Kidney (tissue), 14 donors: Measurements from ENCODE around the gene ZNF76. TPM values are rescaled to one million over a fixed set of nuclear protein-coding genes. Genes with fewer than 3 reads are reported as not detected.

Experiments used
- DNase-seq, 5 donors: peaks; one replicate each; pipeline ENCODE4 v3.0.0-alpha.2; 2013 to 2020
- FAIRE-seq: peaks from 2 replicates; lab custom pipeline; 2012; peaks lifted over from hg19 to GRCh38; lab: Jason Lieb, UNC
- H3K27ac ChIP-seq, 2 donors: one replicate each; pipeline ENCODE4 v1.7.0; 2013; ENCODE audit warnings: low read depth in 2 of 2, low read length in 2 of 2, inconsistent platforms in 1 of 2
- H3K27me3 ChIP-seq: one replicate; pipeline ENCODE4 v1.7.1; 2013; ENCODE audit warnings: low read length, inconsistent platforms; ENCODE audit not compliant: control insufficient read depth, insufficient read depth
- H3K36me3 ChIP-seq, 3 donors: one replicate each; pipeline versions ENCODE4 v1.7.0 to v1.7.1; 2013; ENCODE audit warnings: low read length in 3 of 3, control low read depth in 1 of 3, inconsistent platforms in 1 of 3; ENCODE audit not compliant: insufficient read depth in 3 of 3, control insufficient read depth in 2 of 3
- H3K4me1 ChIP-seq, 3 donors: one replicate each; pipeline versions ENCODE4 v1.7.0 to v1.7.1; 2013; ENCODE audit warnings: low read length in 3 of 3, inconsistent platforms in 1 of 3, low read depth in 1 of 3; ENCODE audit not compliant: control insufficient read depth in 2 of 3, insufficient read depth in 2 of 3
- H3K4me3 ChIP-seq, 3 donors: one replicate each; pipeline versions ENCODE4 v1.7.0 to v1.8.1; 2013; ENCODE audit warnings: low read length in 3 of 3, control low read depth in 1 of 3, inconsistent platforms in 1 of 3
- H3K9ac ChIP-seq, 3 donors: one replicate each; pipeline versions ENCODE4 v1.7.0 to v1.7.1; 2013; ENCODE audit warnings: low read length in 3 of 3, control low read depth in 1 of 3, inconsistent platforms in 1 of 3
- H3K9me3 ChIP-seq, 3 donors: one replicate each; pipeline versions ENCODE4 v1.7.0 to v1.7.1; 2013; ENCODE audit warnings: low read length in 3 of 3, control low read depth in 1 of 3, inconsistent platforms in 1 of 3; ENCODE audit not compliant: control insufficient read depth in 2 of 3, insufficient read depth in 1 of 3
- intact Hi-C: fragments of 100-400 bp; cut with DNase I; formaldehyde crosslinking; loops from one replicate; pipeline ENCODE4 v1.11.1; 2022
- polyA plus RNA-seq: library from polyadenylated mRNA; stranded (reverse); fragments of 350-450 nt; fragmentation: Illumina TruSeq; extraction: RNeasy Lipid Tissue Mini Kit (QIAGEN cat#74804); gene quantifications from one replicate; pipeline ENCODE4 v1.2.3, GENCODE V29; 2014; ENCODE audit warnings: low read depth, low replicate concordance; ENCODE audit not compliant: insufficient read depth
- total RNA-seq: library from RNA; stranded (reverse); fragmentation: NEBNext Ultra II Directional; extraction: Animal tissue kit (Norgen Biotek cat#: 25700); gene quantifications from one replicate; pipeline ENCODE4 v1.2.1, GENCODE V29; 2021
- TF ChIP-seq, protein P1 (sequence below): IDR thresholded peaks from 3 replicates; pipeline ENCODE4 v1.5.1; 2012; ENCODE audit warnings: mild to moderate bottlenecking, moderate library complexity, borderline replicate concordance; ENCODE audit not compliant: insufficient read depth; ENCODE audit errors: extremely low read depth
- donor health status: control.
- donor health status: control.
- donor health status: control.
- donor health status: control.
- donor health status: control.
- donor health status: DM: yes; HTN: yes; CAD: no.
- donor health status: Normal renal cell carcinoma (clear cell type).

ZNF76 gene
- total and polyA plus RNA-seq, 2 donors from 2014 or later, result 29.1 to 49.2 TPM

DNA sequence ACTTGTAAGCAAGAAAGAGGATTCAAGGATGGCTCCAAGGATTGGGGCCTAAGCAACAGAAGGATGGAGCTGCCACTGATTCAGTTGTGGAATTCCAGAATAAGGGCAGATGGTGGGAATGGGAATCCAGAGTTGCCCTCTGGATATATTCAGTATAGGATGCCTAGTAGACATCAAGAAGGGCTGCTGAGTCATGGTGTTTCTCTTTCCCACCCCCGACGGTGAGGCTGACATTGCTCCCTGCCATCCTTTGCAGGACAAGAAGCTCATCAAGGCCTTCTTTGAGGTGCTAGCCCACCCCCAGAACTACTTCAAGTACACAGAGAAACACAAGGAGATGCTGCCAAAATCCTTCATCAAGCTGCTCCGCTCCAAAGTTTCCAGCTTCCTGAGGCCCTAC lies 11.2 kb upstream of the ZNF76 start:
- no peak overlapping the region for H3K9ac ChIP-seq
- intact Hi-C loops, result loop anchor here (10.0 kb wide), 1 partner anchor 103 kb away; the partner anchor contains the start of gene TCP11
- no peak overlapping the region for H3K4me3 ChIP-seq
- H3K27ac ChIP-seq, result no peak overlapping the region
- TF ChIP-seq, protein P1, sequence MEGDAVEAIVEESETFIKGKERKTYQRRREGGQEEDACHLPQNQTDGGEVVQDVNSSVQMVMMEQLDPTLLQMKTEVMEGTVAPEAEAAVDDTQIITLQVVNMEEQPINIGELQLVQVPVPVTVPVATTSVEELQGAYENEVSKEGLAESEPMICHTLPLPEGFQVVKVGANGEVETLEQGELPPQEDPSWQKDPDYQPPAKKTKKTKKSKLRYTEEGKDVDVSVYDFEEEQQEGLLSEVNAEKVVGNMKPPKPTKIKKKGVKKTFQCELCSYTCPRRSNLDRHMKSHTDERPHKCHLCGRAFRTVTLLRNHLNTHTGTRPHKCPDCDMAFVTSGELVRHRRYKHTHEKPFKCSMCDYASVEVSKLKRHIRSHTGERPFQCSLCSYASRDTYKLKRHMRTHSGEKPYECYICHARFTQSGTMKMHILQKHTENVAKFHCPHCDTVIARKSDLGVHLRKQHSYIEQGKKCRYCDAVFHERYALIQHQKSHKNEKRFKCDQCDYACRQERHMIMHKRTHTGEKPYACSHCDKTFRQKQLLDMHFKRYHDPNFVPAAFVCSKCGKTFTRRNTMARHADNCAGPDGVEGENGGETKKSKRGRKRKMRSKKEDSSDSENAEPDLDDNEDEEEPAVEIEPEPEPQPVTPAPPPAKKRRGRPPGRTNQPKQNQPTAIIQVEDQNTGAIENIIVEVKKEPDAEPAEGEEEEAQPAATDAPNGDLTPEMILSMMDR, result no peak
- no peaks in the 10 kb centered on the region for H3K4me1 ChIP-seq
- no peak for DNase-seq
- H3K36me3 ChIP-seq, result peaks cover 5 to 16% (median 6%) of the 10 kb centered on the region in 3 donors
- H3K9me3 ChIP-seq, result no peaks in the 10 kb centered on the region
- no peaks in the 10 kb centered on the region for H3K27me3 ChIP-seq
- FAIRE-seq, result no peak

DNA sequence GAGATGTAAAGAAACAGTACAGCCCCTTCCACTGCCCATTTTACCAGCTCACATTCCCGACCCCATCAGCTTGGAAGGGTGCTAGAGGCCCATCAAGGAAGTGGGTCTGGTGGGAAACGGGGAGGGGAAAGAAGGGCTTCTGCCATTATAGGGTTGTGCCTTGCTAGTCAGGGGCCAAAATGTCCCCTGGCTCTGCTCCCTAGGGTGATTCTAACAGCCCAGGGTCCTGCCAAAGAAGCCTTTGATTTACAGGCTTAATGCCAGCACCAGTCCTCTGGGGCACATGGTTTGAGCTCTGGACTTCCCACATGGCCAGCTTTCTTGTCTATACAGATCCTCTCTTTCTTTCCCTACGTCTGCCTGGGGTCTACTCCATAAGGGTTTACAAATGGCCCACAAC lies 10.6 kb upstream of the ZNF76 start:
- intact Hi-C loops, result loop anchor here (10.0 kb wide), 1 partner anchor 104 kb away; the partner anchor contains the start of gene TCP11
- no peak overlapping the region for H3K4me3 ChIP-seq
- no peak for DNase-seq
- no peak overlapping the region for H3K9ac ChIP-seq
- H3K27ac ChIP-seq, result no peak overlapping the region
- H3K9me3 ChIP-seq, result no peaks in the 10 kb centered on the region
- H3K4me1 ChIP-seq, result no peaks in the 10 kb centered on the region
- TF ChIP-seq, protein P1, result no peak
- peaks cover 5 to 13% (median 6%) of the 10 kb centered on the region in 3 donors for H3K36me3 ChIP-seq
- H3K27me3 ChIP-seq, result no peaks in the 10 kb centered on the region
- FAIRE-seq, result no peak

- Histone ChIP-seq H3K27ac (no peak overlapping the region), H3K9ac (no peak overlapping the region), H3K9me3 (no peaks in the 10 kb centered on the region), H3K4me1 (no peaks in the 10 kb centered on the region), H3K36me3 (no peaks in the 10 kb centered on the region), H3K27me3 (no peaks in the 10 kb centered on the region), H3K4me3 (no peak overlapping the region)
- DNase-seq (no peak), FAIRE-seq (no peak)
- intact Hi-C loops, result no loop called here
- TF ChIP-seq, protein P1, result no peak
These were observed 7.6 kb upstream of the ZNF76 start for GRCh38 chr6:35251949-35252348.

- Histone ChIP-seq H3K27ac (no peak overlapping the region), H3K4me1 (peaks cover 0 to 2% (median 2%) of the 10 kb centered on the region in 3 donors), H3K27me3 (no peaks in the 10 kb centered on the region), H3K9me3 (no peaks in the 10 kb centered on the region), H3K9ac (no peak overlapping the region), H3K36me3 (no peaks in the 10 kb centered on the region), H3K4me3 (no peak overlapping the region)
- intact Hi-C loops, result no loop called here
- TF ChIP-seq, protein P1, result no peak
- FAIRE-seq, result no peak
- DNase-seq, result no peak
These were observed 6.3 kb upstream of the ZNF76 start for GRCh38 chr6:35253249-35253648.
